HG03558 (cell line): Measurements from ENCODE around the gene TMEM123.

ENCODE experiments used
- ATAC-seq: cut with Tn5 transposase; IDR thresholded peaks from one replicate; pipeline ENCODE4 v1.9.1; 2021; ENCODE audit warnings: moderate number of reproducible peaks; ENCODE audit not compliant: unreplicated experiment; ENCODE audit errors: extremely low read depth

The TMEM123 gene

GRCh38 chr11:102473543-102473942 lies 21.0 kb upstream of the TMEM123 start:
- no peak for ATAC-seq

- no peak for ATAC-seq
Observed at GRCh38 chr11:102472127-102472526, 19.6 kb upstream of the TMEM123 start.

GRCh38 chr11:102471474-102471873 lies 18.9 kb upstream of the TMEM123 start:
- ATAC-seq: no peak

DNA sequence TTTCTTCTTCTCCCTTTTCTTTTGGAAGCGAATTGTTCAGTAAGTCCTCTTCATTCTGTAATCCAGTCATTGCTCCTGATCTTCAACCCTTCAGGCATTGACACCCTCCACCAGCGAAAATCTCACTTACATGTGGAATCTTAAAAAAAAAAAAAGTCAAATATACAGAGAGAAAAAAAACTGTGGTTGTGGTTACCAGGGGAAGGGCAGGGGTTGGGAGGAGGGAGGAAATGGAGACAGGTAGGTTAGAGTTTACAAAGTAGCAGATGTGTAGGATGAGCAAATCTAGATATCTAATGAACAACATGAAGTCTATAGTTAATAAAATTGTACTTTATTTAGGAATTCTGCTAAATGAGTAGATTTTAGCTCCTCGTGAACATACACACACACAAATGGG lies 17.7 kb upstream of the TMEM123 start:
- ATAC-seq: no peak

DNA sequence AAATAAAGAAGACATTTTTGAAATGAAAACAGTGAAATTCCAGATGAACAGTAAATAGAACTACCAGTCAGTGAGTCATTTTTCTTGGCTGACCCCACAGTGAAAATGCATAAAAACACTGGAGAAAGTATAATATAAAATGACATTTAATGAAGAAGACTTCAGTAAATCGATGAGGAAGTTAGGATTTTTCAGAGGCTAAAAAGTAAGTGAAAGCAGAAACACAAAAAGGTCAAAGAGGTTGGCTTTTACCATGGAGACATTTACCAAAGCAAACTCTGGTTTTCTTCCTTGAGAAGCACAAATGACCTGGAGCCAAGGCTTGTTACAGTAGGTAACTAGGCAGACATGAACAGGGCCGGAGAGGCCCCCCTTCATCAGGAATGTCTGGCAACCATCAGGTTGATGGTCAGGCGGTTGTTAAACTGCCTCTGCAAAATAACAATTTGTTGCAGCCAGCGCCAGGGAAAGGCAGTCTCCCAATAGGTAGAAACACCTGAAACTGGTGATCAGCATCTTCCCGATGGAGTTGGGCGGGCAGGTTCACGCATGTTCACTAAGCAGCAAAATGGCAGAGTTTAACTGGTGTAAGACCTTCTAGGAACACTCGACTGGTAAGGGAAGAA lies 16.7 kb upstream of the TMEM123 start:
- no peak for ATAC-seq

DNA sequence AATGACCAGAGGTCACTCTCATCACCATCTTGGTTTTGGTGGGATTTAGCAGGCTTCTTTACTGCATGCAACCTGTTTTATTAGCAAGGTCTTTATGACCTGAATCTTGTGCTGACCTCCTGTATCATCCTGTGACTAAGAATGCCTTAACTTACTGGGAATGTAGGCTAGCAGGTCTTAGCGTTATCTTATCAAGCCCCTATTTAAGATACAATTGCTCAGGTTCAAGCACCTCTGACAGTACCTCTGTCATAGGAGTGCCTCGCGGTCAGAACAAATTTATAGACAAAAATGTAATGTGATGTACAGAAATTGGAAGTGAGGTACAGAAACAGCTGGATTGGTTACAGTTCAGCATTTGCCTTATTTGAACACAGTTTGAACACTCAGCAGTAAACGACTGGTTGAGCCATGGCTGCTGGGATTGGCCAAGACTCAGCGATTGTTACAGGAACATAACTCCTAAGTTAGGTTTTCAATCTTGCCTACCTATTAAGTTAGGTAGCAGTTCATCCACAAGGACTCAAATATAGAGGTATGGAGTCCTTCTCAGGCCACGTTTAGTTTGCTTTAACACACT lies 16.1 kb upstream of the TMEM123 start:
- no peak for ATAC-seq

- ATAC-seq: no peak
Observed at GRCh38 chr11:102467853-102468580, 15.5 kb upstream of the TMEM123 start.

- ATAC-seq: no peak
Observed at GRCh38 chr11:102467080-102467708, 14.6 kb upstream of the TMEM123 start.

GRCh38 chr11:102465696-102466095 lies 13.1 kb upstream of the TMEM123 start:
- no peak for ATAC-seq

- ATAC-seq: no peak
Observed at GRCh38 chr11:102464859-102465500, 12.4 kb upstream of the TMEM123 start.

- no peak for ATAC-seq
Observed at GRCh38 chr11:102464037-102464436, 11.5 kb upstream of the TMEM123 start.

GRCh38 chr11:102462610-102463009 lies 10.0 kb upstream of the TMEM123 start:
- ATAC-seq: no peak

- ATAC-seq: no peak
Observed at GRCh38 chr11:102459393-102459792, 6.8 kb upstream of the TMEM123 start.

DNA sequence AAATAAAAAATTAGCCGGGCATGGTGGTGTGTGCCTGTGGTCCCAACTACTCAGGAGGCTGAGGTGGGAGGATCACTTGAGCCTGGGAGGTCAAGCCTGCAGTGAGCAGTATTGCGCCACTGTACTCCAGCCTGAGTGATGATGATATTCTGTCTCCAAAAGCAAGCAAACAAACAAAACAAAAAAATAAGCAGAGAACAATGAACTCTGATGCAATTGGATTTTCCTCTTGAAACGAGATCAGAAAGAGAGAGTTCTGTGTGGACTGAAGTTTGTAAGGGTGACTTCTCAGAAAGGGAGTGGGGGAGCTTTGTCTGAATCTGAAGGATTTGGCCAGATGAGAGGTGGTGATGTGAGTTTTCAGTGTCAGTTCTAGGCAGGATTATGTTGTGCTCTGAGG lies 6.0 kb upstream of the TMEM123 start:
- ATAC-seq: no peak

- no peak for ATAC-seq
Observed at GRCh38 chr11:102457865-102458264, 5.3 kb upstream of the TMEM123 start.

DNA sequence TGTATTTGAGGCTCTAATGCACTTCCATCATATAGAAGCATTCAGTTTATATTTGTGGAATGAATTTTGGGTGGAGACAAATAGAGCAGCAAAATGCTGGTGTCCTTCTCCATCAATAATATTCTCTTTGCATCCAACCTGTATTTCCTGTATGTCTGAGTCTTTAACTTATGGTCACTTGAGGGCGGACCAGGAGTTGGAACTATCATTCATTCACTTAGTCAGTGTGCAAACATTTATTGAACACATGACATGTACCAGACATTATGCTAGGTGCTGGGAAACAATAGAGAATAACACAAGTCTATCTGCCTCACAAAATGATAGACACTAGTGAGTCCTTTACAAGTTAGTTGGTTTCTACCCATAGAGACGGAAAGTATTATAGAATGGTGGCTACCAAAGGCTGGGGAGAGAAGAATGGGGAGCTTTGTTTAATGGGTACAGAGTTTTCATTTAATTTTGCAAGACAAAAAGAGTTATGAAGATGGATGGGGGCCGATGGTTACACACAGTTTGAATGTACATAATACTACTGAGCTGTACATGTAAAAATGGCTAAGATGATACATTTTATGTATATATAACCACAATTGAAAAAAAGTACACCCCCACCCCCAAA lies 4.6 kb upstream of the TMEM123 start:
- ATAC-seq: no peak

DNA sequence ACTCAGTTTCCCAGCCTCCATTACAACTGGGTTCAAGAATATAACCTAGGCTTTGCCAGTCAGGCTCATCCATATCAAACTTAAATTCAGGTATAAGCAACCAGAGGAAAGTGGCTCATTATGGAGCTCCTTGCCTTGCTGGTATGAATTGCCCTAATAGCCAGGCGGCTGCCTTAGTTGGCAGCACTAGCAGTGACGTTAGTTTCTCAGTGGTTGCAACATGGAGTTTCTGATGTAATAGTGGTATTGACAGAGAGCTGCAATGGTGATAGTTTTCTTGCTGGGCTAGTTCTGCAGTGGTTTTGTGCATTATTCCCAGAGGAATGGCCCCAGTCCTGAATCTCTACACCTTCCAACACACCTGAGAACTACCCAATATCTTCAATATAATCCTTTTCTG lies 3.8 kb upstream of the TMEM123 start:
- ATAC-seq: no peak

DNA sequence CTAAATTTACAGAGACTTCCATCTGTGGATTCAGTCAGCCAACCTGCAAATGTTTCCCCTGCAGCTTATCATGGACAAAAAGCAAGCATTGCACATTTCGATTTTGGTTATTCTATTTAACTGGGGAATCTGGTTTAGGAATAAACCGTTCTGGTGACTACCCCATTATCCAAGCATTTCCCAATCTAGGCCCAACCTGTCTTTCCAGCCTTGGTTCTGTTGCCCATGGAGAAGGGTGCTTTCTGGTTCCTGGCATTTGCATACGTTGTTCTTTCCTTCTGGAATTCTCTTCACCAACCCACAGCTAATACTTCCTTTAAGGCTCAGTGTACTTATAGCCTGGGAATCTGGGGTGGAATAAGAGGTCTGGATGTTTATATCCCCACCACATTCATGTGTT lies 1.4 kb upstream of the TMEM123 start:
- no peak for ATAC-seq

DNA sequence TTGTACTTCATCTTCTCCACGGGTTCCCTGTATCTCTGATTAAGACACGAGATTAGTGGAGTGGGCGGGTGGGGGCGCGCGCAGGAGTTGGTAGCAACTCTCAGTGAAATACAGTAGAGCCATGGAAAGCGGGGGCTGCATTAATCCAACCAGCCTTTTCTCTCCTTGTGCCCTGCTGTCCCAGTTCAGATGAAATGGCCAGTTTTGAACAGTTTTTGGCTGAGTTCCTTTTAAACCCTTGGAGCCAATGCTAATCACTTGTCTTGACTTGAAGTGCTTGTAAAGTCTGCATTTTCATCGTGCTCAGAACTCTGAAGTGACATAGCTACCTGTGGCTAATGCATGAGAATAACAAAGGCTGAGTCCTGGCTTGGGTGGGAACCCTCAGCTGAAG lies 734 bp upstream of the TMEM123 start:
- no peak for ATAC-seq

DNA sequence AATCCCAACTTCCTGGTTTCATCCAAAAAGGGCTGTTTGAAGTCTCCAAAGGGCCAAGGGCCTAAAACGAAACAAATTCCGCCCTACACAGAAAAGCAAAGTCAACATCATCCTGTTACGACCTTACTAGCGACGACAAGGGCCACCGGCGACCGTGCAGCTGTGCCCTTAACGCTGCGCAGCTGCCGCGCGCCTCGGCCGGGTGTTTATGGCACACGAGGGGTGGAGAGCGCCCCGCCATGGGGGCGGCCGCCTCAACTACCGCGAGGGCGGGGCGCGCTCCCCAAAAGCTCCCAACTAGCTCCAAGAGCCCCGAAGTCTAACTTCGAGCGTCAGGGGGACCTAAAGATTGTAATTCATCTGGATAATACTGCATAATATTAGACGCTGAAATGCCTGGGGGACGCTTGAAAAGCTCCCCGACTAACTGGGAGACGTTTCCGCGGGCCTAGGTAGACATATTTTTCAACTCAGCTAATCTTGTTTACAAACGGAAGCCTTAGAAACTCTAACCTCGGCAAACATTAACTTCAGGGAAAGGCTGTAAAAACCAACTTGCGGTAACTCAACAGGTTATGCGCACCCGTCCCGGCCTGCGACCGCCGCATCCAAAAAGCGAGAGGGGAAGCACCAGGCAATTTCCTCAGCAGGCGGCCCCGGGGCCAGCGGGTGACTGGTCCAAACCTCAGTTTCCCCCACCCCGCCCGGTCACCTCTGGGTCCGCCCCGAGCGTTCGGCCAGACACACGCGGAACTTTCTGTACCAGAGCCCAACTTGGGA lies 694 bp downstream of the TMEM123 start:
- ATAC-seq: peak; percentile 55
